HG02588 (cell line): ENCODE results near the gene NOL6.
"Not testable (repeated sequence)": the region's sequence is repeated elsewhere in the genome, so short reads cannot be mapped to it uniquely, and the experiment has no call there.

Source experiments
- ATAC-seq: cut with Tn5 transposase; IDR thresholded peaks from one replicate; pipeline ENCODE4 v1.9.1; 2021; ENCODE audit warnings: mild to moderate bottlenecking, moderate library complexity; ENCODE audit not compliant: unreplicated experiment

The NOL6 gene

DNA sequence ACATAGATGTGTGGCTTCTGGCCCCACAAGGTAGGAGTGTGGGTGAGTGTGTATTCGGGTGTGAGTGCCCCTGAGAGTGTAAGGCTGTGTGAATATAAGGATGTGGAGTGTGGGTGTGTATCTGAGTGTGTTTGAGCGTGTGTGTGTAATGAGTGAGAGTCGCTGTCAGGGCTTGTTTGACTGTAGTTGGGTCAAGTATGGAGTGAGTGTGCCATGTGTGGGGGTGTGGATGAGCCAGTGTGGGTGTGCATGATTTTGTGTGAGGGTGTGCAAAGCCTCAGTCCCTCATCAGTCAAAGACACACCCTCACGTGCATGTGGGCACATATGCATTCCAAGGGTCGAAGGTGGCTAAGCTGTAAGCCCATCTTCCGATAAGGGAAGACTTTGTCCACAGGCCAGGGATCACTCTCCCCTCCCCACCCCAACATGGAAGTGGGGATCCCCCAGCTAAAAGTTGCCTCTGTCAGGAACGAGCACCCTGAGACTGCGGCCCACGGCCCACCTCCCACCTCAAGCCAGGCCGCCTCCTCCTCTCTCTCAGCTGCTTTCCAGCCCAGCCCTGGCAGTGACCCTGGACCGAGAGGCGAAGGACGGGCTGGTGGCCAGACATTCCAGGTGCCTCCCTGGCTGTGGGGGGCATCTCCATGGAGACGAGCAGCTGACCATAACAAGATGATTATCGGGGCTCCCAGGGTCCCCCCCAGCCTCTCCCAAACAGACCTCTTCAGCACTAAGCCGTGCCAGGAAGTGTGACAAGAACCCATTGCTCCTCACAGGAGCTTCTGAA lies 39.2 kb downstream of the NOL6 start:
- ATAC-seq: no peak

DNA sequence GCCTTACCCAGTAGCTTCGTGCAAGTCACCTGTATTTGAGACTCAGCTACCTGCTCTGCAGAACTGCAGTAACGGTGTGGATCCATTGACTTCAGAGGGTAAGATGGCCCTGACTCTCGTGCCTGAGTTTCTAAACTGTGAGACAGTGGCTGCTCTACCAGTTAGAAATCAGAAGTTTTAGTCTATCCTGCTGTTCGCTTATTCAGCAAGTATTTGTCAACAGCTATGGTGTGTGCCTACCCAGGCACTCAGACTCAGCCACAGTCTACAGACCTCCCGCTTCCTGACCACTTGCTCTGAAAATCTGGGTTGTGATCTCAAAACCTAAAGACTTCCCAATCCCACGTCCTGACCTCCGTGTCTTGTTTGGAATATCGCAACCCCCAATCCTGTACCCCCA lies 39.9 kb downstream of the NOL6 start:
- no peak for ATAC-seq

DNA sequence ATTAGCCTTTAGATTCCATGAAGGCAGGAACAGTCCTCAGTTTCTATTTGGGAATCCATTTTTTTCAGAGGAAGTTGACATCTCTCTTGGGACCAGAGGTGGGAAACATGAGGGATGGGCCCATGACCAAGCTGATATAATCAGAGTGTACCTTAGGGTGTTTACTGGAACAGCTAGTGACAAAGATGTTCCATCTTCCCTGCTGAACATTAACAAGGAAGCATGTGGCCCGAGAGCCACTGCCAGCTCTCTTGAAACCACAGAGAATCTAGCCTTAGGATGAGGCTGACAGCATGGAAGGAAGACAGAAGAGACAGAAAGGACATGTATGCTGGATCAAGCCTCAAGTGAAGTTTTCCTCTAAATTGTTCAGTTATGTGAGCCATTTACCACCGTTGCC lies 42.3 kb downstream of the NOL6 start:
- no peak for ATAC-seq

DNA sequence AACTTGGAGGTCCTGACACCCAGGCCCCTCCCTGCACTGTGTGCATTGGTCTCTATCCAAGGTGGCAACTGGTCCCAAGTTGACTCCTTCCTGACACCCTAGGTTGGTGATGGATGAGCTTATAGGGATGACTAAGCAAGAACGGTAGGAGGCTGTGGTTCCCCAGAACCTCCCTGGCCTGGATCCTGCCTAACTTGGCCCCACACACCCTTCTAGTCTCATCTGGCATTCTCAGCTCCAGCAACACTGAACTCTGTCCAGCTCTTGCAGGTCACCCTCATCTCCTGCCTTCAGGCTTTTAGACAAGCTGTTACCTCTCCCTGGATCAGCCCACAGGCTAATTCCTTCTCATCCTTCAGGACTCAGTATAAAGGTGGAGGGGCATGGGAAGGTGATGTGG lies 42.8 kb downstream of the NOL6 start:
- no peak for ATAC-seq

DNA sequence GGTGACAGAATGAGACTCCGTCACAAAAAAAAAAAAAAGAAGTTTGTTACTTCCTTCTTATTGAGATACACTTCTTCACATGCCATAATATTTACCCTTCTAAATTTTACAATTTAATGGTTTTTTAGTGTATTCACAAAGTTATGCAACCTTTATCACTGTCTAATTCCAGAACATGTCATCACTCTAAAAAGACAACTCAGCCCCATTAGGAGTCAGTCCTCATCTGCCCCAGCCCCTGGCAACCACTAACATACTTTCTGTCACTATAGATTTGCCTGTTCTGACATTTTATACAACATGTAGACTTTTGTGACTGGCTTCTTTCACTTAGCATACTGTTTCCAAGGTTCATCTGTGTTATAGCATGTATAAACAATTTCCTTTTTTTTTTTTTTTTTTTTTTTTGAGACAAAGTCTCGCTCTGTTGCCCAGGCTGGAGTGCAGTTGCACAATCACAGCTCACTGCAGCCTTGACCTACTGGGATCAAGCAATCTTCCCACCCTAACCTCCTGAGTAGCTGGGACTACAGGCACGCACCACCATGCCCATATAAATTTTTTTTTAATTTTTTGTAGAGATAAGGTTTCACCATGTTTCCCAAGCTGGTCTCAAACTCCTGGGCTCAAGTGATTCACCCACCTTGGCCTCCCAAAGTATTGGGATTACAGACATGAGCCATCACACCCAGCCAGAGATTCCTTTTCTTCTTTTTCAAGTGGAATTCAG lies 44.3 kb downstream of the NOL6 start:
- ATAC-seq: no peak

DNA sequence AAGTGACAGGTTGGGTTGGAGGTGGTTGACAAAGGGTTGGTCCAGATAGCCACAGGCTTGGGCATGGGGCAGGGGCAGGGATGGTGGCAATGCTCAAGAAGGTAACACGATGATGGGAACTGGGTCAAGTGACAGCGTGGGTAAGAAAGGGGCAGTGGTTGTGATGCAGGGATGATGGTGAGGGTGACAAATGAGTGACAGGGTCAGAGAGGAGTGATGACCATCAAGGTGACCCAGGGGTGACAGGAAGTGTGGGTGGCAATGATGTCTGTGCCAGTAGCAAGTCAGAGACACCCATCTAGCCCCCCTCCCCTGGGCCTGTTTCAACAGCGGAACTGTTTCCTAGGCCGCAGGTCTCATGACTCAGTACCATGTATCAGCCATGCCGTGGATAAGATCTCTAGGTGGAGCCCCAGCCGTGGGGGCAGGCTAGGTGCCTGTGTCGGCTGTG lies 46.9 kb downstream of the NOL6 start:
- ATAC-seq: no peak

DNA sequence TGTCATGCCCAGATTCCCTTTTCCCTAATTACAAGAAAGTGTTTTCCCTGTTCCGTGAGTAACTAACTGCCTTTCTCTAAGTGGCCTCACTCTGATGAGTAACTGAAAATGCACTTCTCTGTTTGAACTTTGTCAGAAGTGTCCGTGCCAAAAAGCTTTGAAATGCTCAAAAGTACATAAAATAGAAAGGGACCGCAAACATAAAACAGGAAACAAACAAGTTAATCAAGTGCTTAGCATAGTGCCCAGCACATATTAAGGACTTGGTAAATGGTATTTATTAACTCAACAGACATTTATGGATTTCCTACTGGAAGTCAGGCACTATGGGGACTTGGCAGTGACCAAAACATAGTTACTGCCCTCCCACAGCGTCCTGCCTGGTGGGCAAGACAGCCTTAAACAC lies 48.6 kb downstream of the NOL6 start:
- ATAC-seq: no peak

DNA sequence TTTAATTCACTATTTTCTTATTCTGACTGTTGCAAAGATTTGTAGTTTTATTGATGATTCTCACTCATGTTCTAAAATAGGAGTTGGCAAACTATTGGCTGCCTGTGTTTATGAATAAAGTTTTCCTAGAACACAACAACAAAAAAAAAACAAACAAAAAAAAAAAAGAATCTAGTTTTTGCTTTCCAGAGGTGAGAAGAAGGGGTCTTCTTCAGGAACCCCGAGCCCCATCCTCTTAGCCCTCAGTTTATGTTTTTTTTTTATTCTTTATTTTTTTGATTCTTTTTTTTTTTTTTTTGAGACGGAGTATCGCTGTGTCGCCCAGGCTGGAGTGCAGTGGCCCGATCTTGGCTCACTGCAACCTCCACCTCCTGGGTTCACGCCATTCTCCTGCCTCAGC lies 49.2 kb downstream of the NOL6 start:
- not testable (repeated sequence) for ATAC-seq

DNA sequence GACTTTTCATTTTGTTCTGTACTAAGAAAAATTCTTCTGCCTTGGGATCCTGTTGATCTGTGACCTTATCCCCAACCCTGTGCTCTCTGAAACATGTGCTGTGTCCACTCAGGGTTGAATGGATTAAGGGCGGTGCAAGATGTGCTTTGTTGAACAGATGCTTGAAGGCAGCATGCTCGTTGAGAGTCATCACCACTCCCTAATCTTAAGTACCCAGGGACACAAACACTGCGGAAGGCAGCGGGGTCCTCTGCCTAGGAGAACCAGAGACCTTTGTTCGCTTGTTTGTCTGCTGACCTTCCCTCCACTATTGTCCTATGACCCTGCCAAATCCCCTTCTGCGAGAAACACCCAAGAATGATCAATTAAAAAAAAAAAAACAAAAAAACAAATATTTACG lies 49.7 kb downstream of the NOL6 start:
- ATAC-seq: not testable (repeated sequence)

DNA sequence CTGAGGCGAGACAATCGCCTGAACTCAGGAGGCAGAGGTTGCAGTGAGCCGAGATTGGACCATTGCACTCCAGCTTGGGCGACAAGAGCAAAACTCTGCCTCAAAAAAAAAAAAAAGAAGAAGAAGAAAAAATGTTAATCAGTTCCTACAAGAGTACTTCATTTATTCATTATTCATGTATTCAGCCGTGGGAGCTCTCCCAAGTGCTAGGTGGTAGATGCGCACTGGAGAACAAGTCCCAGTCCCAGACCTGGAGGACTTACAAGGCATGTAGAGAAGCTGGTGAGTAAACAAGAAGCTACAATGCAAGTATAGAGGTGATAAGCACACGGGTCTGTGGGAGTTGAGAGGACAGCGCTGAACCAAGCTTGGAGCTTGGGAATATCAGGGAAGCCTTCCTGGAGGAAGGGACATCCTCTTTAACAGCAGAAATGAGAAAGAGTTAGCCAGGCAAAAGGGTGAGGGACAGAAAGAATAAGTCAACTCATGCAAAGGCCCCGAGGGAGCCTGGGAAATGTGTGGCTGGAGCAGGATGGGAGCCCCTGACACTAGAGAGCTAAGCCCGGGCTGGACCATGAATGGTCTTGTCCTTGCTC lies 53.9 kb downstream of the NOL6 start:
- ATAC-seq: no peak

DNA sequence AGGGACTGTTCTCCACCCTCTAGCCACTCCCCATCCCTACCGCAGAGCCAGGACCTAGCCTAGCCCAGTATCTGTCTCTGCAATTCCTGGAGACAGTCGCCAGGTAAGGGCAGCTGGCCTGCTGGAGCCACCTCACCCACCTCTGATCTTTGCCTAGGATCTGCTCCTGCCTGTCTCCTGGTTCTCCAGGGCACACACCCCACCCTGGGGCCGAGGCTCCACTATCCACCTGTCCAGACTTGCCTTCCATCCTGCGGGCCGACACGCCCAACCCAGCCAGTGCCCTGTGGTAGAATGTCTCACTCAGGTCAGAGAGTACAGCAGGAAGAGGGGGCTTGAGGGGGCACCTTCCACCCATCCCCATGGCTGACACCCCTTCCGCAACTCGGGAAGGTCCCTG lies 55.6 kb downstream of the NOL6 start:
- ATAC-seq: no peak

DNA sequence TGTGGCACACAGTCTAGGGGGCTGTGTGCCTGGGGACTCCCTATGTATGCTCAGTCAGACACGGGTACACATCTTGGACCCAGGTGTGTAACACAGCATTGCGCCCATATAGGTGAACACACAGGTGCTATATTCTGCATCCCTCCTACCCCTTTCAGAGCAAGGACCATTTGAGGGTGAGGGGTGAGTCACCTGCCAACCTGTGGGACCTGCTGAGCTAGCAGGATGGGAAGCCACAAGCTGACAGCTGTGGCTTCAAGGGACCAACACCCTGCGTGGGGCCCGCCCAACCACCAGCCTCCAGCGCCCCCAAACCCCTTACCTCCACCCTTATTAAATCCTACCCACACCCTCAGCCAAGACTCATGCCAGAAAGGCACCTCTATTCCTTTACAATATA lies 56.7 kb downstream of the NOL6 start:
- no peak for ATAC-seq

DNA sequence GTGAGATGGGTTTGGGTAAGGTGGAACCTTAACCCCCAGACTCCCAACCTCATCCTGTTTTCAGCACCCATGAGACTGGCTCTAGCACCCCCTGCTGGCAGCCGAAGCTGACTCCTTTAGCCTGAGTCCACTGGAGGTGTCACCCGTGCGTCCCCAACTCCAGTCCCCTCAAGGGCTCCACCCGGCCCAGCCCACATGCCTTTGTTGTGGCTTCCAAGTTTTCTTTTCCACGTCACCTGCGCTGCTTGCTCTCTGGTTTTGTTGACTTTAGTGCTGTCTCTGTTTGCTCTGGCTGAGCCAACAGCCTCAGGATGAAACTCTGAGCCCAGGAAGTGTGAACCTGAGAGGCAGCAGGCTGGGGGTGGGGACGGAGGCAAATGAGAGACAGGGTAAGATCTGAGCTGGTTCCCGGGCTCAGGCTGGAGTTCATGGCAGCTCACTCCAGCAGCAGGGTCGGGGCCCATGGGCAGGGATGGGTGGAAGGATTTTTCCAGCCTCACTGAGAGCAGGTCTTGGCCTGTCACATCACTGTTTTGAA lies 58.2 kb downstream of the NOL6 start:
- ATAC-seq: no peak

DNA sequence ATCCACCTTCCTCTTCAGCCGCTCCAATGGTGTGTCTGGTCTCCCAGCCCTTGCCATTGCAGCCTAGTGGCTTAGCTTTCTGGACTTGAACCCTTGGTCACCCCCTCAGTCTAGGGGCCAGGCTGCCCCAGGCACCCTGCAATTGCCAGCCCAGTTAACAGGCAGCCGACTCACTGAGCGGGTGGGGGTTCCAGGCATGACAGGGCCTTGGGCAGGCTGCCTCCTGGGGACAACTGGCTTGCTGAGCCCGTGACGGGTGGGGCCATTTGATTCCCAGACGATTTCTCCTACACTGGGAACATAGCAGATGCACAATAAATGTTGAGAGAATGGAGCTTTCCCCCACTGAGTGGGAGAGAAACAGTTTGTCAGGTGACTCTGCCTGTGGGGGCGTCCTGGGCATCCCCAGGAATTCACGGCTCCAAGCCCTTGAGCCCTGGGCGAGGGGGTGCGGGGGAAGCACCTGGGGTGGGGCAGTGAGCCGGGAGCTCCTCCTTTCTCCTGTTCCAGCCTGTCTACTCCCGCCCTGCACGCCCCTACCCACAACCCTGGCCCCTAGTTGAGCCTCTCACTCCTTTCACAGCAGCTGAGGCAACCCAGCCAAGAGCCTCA lies 58.7 kb downstream of the NOL6 start:
- ATAC-seq: no peak

DNA sequence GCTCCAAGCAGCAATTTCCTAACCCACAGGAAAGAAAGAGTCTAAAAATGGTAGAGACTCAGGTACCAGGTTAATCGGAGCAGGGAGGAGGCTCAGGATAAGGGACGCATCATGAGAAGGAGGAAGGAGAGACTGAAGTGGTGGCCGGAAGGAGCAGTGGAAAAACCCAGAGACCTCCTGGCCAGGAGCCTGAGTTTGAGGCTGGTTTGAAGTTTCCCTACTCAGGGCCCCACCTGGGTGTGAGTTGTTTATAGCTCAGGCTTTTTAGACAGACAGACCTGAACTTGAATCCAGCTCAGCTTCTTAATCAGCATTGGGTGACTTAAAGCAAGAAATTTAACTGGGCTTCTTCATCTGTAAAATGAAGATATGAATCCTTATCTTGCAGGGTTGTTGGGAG lies 59.5 kb downstream of the NOL6 start:
- ATAC-seq: no peak
